ENCODE measurements around the gene MYH11.

The MYH11 gene

DNA sequence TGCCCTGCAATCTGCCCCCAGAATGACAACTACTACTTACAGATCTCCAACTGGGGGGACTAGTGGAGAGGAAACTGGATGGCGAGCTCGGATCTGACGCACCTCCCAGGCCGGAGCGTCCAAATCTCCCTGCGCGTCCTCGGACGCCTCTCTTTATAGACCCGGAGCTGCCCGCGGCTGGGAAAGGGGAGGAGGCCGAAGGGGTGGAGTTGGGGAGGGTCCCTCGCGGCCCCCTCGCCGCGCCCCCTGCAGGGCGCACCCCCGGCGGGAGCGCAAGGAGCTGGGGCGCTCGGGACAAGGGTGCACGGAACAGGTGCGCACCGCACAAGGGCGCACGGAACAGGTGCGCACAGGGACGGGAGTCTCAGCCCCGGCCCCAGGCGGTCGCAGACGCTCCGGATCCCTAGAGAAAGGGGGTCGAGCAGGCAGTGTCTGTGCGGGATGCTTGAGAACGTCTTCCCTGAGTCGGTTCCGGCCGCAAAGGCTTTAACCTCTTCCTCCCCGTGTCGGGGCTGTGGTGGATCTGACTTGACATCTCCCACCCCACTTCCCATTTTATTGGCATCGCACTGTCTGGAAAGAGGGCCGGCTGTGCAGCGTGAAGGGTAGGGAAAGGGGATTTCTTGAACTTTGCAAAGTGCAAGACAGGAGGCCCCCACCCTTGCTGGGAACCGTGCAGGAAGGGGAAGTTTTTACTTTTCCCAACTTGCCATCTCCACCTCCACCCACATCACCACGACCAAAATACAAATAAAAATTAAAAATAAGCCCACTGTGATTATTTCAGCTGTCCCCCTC lies at the start of gene MYH11:
TSS of gene MYH11 (minus strand) at position 128 of the 798 bp plus-strand sequence. CDS start 18,776 bp downstream, outside the sequence.
- no peak for DNase-seq (ENCODE audit: low read depth)

DNA sequence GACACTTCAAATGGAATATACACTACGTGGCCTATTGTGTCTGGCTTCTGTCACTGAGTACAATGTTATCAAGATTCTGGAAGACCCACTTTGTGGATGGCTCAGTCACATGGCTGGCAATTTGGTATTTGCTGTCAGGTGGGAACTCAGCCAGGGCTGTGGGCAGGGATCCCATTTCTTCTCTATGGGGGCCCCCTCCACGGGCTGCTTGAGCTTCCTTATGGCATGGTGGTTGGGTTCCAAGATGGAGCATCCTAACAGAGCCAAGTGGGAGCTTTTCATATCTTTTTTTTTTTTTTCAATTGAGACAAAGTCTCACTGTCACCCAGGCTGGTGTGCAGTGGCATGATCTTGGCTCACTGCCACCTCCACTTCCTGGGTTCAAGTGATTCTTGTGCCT lies 49.6 kb upstream of the MYH11 start:
- no peak for DNase-seq (ENCODE audit: low read depth)

DNA sequence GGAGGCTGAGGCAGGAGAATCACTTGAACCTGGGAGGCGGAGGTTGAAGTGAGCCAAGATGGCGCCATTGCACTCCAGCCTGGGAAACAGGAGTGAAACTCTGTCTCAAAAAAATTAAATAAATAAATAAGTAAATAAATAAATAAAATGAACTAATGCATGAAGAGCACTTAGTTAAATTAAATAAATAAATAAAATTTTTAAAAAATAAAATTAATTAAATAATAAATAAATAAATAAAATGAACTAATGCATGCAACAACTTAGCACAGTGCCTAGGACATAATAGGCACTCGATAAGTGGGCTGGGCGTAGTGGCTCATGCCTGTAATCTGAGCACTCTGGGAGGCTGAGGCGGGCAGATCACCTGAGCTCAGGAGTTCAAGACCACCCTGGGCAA lies 47.1 kb upstream of the MYH11 start:
- no peak for DNase-seq (ENCODE audit: low read depth)

DNA sequence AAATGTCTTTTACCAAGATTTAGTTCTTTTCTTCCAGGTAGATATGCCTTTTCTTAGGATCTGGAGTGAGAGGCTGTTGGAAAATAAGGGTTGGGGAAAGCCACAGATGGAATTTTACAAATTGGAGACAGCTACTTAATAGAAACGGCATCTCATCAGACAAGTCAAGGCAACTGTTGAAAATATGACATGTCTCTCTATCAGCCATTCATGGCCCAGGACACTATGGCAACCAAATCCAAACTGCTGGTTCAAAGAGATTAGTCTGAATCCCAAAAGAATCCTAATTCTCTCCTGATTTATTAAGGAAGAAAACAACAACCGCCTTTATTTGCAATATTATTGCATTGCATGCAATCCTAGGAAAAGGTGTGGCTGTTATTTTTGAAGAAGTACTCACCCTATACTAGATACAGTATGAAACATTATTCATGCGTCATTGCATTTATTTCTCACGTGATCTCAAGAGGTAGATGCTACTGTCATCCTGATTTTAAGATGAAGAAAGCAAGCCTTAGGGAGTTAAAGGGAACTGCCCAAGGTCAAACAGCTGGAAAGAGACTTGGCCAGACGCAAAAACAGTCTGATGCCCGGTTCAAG lies 44.2 kb upstream of the MYH11 start:
- DNase-seq (ENCODE audit: low read depth): no peak

DNA sequence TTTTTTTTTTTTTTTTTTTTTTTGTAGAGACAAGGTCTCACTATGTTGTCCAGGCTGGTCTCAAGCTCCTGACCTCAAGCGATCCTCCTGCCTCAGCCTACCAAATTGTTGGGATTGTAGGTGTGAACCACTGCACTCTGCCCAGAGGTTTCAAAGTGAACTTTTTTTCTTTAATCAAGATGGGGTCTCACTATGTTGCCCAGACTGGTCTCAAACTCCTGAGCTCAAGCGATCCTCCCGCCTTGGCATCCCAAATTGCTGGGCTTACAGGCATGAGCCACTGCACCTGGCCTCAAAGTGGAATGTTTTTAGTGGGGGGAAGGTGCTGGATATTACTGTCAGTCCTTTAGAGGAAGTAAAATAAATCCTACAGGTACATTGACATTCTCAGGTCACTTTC lies 43.5 kb upstream of the MYH11 start:
- no peak for DNase-seq (ENCODE audit: low read depth)

DNA sequence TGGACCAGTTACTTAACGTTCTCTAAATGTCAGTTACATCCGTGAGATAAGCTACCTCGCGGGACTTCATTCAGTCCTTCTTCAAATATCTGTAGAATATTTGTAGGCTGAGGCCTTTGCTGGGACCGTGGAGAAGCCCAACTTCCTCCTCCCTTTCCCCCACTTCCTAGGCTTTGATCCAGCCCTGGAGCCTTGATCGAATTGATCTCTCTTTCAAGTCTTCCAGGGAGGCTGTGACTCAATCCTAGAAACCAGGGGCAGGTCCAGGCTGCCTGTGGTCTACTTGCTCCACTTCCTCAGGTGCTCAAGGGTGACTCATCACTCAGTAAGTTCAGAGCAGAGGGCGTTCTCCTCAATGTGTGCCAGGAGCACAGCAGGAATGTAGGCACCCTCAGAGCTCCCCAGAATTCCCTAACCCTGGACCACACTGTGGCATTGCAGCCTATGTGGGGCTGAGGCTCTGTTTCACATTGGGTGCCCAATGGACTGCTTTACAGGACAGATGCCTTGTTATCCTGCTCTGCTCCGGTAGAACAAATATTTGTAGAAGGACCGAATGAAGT lies 42.8 kb upstream of the MYH11 start:
- peak; percentile 64 for DNase-seq (ENCODE audit: low read depth)

DNA sequence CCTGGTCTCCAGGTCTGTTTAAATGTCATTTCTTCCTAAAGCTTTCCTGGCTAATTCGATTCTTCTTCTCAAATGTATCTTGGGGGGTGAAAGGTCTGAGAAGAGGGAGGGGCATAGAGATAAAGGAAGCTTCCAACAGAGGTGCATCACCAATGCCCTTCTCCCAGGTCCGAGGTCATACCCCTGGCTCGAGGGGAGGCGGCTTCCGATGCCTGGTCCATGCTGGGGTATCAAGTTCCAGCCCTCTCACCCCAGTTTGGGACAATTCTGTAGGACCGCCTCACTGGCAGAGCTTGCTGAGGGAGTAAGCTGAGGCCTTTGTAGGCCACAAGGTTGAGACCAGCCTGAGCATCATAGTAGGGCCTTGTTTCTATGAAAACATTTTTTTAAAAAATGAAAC lies 41.8 kb upstream of the MYH11 start:
- DNase-seq (ENCODE audit: low read depth): no peak

DNA sequence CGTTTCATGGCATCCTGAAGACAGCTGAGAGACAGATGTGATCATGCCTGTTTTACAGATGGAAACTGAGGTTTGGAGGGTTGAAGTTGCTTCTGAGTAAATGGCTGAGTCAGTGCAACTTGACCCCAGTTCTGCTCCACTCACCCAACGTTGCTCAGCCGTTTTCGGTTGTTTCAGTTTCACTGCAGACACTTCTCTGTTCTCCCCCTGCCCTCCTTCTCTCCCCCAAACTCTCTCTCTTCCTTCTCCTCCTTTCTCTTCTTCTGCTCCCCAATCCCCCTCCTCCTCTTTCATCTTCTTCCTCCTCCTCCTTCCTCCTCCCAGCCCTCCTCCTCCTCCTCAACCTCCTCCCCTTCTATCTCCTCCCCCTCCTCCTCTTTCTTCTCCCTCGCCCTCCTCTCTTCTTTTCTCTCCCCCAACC lies 41.0 kb upstream of the MYH11 start:
- DNase-seq (ENCODE audit: low read depth): peak; percentile 55

DNA sequence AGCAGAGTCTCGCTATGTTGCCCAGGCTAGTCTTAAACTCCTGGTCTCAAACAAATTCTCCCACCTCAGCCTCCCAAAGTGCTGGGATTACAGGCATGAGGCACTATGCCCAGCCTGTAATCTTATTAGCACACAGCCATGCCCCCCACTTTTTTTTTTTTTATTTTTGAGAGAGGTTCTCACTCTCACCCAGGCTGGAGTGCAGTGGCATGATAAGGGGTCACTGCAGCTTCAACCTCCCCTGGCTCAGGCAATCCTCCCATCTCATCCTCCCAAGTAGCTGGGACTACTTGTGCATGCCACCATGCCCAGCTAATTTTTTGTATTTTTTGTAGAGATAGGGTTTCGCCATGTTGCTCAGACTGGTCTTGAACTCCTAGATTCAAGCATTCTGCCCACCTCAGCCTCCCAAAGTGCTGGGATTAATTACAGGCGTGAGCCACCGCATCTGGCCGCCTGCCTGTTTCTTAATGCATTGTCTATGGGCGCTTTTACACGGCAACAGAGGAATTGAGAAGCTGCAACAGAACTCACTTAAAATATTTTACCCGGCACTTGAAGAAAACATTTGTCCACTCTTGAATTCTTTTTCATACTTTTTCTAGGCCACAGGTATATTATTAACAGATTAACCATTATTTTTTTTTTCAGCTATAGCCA lies 40.4 kb upstream of the MYH11 start:
- peak; percentile 25 for DNase-seq (ENCODE audit: low read depth)

DNA sequence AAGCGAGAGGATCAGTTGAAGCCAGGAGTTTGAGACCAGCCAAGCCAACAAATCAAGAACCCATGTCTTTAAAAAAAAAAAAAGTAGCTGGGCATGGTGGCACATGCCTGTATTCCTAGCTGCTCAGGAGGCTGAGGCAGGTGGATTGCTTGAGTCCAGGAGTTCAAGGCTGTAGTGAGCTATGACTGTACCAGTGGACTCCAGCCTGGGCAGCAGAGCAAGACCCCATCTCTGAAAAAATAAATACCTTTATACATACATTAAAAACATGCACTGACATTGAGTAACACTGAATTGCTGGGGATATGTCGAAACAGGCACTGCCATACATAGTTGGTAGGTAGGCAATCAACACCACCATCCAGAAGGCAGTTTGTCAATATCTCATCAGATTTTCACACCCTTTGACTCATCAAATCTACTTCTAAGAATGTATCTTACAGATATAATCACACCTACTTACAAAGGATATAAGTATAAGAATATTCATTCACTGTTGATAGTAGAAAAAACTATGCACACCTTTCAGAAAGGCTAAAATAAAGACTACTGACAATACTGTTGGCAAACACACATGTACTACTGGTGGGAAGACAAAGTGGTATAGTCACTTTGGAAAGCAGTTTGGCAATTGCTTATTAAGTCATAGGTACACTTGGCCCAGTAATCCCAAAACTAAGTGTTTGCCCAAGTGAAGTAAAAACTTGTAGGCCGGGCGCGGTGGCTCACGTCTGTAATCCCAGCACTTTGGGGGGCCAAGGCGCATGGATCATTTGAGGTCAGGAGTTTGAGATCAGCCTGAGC lies 37.9 kb upstream of the MYH11 start:
- DNase-seq (ENCODE audit: low read depth): no peak

DNA sequence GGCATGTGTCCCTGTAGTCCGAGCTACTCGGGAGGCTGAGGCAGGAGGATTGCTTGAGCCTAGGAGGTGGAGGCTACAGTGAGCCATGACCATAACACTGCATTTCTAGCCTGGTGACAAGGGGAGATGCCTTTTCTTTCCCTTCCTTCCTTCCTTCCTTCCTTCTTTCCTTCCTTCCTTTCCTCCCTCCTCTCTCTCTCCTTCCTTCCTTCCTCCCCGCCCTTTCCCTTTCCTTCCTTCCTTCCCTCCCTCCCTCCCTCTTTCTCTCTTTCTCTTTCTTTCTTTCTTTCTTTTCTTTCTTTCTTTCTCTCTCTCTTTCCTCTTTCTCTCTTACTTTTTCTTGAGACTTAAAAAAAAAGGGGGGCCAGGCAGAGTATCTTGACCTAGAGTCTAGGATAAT lies 34.7 kb upstream of the MYH11 start:
- no peak for DNase-seq (ENCODE audit: low read depth)

DNA sequence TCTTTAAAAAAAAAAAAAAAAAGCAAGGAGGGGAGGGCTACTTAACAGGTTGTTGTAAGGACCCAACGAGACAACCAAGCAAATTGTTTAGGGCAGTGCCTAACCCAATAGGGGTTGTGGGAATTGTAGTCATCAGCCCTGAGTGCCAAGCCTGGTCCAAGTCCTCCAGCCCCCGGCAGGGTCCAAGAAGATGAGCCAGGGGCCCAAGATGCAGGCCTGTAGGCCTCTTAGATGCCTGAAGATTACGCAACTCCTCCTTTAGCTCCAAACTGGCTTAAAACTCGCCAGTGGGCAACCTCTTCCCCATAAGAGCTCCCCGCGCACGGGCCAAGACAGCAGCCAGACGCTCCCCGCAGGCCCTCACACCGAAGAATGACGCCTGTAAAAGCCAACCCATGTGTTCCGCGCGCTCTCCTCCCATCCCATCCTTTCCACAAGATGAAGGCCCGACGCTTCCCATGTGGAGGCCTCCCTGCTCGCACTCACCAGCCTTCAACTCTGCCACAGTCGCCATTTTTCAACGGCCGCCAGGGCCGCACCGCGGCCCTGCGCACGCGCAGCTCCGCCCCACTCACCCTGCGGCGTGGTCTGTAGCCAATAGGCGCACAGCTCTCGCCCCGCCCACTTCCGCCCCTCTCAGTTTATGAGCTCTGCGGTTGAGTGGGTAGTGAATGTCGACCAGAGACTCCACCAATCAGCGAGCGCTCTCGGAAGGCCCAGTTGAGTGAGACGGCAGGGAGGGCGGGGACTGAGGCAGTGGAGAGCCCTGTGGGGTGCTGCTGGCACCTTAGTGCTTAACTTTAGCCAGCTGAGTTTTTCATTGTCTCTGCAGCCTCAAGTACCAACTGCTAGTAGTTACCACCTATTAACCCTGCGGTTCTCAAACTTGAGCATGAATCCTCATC lies 31.5 kb upstream of the MYH11 start, which contains the start of gene CEP20:
TSS of gene CEP20 (minus strand) at position 532 of the 905 bp plus-strand sequence. CDS start at position 514, 18 bp downstream.
- DNase-seq (ENCODE audit: low read depth): peak; percentile 100

DNA sequence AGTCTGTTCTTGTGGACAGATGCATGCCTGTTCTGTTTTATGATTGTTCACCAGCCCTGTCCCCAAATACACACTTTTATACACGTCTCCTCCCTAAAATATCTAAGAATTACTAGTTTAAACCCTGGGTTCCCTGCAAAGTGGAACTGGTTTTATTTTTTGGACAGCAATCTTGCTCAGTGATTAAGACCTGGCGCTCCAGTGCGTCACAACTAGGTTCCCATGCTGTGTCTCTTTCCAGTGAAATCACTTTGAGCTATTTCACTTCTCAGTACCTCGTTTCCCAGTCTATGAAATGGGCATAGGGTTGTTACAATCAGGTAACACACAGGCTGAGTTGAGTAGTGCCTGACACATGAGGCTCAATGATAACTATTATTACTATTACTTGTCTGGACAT lies 30.5 kb upstream of the MYH11 start:
- no peak for DNase-seq (ENCODE audit: low read depth)

DNA sequence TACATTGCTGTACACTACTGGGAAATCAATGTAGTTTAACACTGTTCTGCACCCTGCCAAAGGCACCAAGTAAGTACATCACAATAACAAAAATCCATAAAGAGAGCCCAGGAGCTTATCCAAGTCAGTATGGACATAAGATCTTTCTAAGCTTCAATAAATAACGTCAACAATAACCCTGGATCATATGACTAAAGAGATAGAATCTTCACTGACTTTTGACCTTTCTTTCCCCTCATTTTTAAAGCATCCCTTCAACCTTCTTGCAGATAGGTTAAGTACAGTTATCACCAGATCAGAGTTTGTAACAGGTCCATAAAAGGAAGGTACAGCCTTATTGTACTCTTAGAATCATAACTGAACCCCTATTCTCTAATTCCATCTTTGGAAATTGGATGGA lies 29.2 kb upstream of the MYH11 start:
- no peak for DNase-seq (ENCODE audit: low read depth)

DNA sequence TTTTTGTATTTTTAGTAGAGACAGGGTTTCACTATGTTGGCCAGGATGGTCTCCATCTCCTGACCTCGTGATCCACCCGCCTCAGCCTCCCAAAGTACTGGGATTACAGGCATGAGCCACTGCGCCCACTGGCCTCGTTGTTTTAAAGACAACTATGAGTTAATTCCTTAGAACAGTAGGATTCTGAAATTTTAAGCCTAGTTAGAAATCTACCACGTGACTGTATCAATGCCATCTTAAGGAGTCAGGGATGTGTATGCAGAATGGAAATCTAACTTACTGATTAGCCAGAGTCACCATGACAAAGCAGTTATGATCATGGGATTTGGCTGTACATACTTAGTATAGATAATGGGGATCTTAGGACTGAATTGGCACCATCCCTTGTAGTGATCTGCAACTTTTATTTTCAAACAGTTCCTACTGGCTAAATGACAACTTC lies 28.8 kb upstream of the MYH11 start:
- no peak for DNase-seq (ENCODE audit: low read depth)

DNA sequence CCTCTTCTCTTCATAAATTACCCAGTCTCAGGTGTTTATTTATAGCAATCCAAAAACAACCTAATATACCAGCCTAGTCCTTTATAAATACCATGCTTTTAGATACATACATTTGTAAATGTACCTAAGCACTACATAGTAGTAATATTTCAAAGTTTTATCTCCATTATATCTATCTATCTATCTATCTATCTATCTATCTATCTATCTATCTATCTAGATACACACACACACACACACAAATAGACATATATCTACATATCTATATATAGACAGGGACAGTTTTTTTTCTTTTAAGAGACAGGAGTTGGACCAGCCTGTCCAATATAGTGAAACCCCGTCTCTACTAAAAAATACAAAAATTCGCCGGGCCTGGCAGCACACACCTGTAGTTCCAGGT lies 25.7 kb upstream of the MYH11 start:
- no peak for DNase-seq (ENCODE audit: low read depth)

DNA sequence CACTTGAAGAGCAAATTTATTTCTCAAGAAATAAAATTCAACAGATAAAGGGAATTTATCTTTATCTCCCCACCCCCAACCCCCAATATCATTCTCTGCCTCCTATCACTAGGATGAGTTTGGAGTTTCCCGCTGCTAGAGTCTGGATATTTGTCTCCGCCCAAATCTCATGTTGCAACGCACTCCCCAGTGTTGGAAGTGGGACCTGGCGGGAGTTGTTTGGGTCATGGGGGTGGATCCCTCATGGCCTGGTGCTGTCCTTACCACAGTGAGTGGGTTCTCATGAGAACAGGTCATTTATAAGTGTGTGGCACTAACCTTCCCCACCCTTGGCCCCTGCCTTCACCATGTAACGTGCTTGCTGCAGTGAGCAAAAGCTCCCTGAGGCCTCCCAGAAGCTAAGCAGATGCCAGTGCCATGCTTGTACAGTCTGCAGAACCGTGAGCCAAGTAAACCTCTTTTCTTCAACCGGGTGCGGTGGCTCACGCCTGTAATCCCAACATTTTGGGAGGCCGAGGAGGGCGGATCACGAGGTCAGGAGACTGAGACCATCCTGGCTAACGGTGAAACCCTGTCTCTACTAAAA lies 25.1 kb upstream of the MYH11 start:
- DNase-seq (ENCODE audit: low read depth): no peak

DNA sequence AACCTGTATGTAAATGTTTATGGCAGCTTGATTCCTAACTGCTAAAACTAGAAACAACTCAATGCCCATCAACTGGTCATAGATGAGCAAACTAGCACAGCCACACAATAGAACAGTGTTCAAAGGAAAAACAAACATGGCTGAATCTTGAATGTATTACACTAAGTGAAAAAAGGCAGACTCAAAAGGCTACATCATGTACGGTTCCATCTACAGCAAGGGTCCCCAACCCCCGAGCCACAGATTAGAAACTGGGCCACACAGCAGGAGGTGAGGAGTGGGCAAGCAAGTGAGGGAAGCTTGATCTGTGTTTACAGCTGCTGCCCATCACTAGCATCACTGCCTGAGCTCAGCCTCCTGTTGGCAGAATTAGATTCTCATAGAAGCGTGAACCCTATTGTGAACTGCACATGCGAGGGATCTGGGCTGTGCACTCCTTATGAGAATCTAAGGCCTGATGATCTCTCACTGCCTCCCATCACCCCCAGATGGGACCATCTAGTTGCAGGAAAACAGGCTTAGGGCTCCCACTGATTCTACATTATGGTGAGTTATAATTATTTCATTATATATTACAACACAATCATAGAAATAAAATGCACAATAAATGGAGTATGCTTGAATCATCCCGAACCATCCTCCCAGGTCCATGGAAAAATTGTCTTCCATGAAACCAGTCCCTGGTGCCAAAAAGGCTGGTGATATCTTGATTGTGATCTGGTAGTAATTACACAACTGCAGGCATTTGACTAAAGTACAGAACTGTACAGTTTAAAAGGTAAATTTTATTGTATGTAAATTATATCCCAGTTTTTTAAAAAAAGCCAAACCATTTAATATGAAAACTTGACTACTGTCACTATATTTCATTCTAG lies 23.8 kb upstream of the MYH11 start:
- peak; percentile 49 for DNase-seq (ENCODE audit: low read depth)

DNA sequence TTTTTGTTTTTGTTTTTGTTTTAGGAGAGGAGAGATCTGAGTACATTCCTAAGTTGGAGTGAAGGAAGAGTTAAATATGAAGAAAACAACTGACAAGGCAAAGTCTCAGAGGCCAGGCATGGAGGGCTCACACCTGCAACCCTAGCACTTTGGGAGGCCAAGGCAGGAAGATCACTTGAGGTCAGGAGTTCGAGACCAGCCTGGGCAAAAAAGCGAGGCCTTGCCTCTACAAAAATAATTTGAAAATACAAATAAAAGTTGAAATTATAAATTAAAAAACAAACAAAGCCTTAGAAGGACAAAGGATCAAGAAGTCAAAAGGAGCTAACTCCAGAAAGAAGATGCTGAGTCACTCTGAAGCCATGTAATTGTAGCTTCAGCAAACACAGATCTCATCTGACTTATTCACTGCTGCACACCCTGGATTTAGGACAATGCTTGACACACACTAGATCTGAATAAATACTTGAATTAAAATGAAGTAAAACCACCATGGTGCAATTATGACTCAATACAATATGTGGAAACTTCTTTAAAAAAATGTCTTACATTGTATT lies 22.5 kb upstream of the MYH11 start:
- DNase-seq (ENCODE audit: low read depth): peak; percentile 91
